Body of pancreas (tissue), 4 donors: Measurements from ENCODE around the gene NCR3LG1. TPM values are rescaled to one million over a fixed set of nuclear protein-coding genes. Genes with fewer than 3 reads are reported as not detected.

ENCODE experiments used
- ATAC-seq: fragments of 150-250 bp; one replicate; pipeline ENCODE4 v1.9.1; 2016
- DNase-seq, 4 donors: peaks; one replicate each; pipeline ENCODE4 v3.0.0-alpha.2; 2019
- H3K27ac ChIP-seq, 4 donors: fragments of 200-600 bp; sonication (generic); 1 replicate in 3 of 4; 2 replicates in 1 of 4; pipeline versions ENCODE4 v1.5.1 to v1.6.1; 2016 to 2019; ENCODE audit warnings: mild to moderate bottlenecking in 1 of 4, mixed read lengths in 1 of 4, moderate library complexity in 1 of 4
- H3K27me3 ChIP-seq, 2 donors: fragments of 200-600 bp; sonication (generic); one replicate each; pipeline ENCODE4 v1.6.0; 2016; ENCODE audit warnings: mild to moderate bottlenecking in 1 of 2
- H3K36me3 ChIP-seq, 2 donors: fragments of 200-600 bp; sonication (generic); replicated peaks in 1 of 2; 2 replicates each; pipeline ENCODE4 v1.5.1; 2016; ENCODE audit warnings: low read depth in 2 of 2; ENCODE audit not compliant: insufficient read depth in 1 of 2
- H3K4me1 ChIP-seq: fragments of 200-600 bp; sonication (generic); one replicate; pipeline ENCODE4 v1.6.0; 2016
- H3K4me3 ChIP-seq, 2 donors: fragments of 200-600 bp; sonication (generic); 1 replicate in 1 of 2; 2 replicates in 1 of 2; pipeline ENCODE4 v1.5.1; 2016 to 2019
- H3K9me3 ChIP-seq, 3 donors: fragments of 200-600 bp; sonication (generic); 1 replicate in 2 of 3; 2 replicates in 1 of 3; pipeline ENCODE4 v1.5.1; 2016
- CTCF ChIP-seq, 7 experiments: fragments of 450-650 bp in 4 of 7; fragments of 200-600 bp in 3 of 7; sonication (generic) in 3 of 7; IDR thresholded peaks; one replicate each; pipeline ENCODE4 v1.5.1; 2016 to 2019; ENCODE audit warnings: antibody characterized with exemption in 7 of 7
- POLR2A ChIP-seq, 3 donors: fragments of 450-650 bp; IDR thresholded peaks; one replicate each; pipeline ENCODE4 v1.6.1; 2016; ENCODE audit warnings: antibody characterized with exemption in 3 of 3, mild to moderate bottlenecking in 2 of 3
- WGBS, 2 donors: methylation state at CpG; one replicate each; pipeline ENCODE4 v1.1.5; 2017; 5-methylcytosine and 5-hydroxymethylcytosine counted together
- intact Hi-C: fragments of 100-400 bp; cut with DNase I; formaldehyde crosslinking; loops from one replicate; pipeline ENCODE4 v1.15.1; 2023
- total RNA-seq, 2 donors: library from RNA; depleted of rRNA; stranded (reverse); fragments of >200 nt; gene quantifications; one replicate each; pipeline ENCODE4 v1.1.0, GENCODE V29; 2016

NCR3LG1 gene
- total RNA-seq, 2 donors from 2014 or later, result under 0.01 to 2.6 TPM

- Histone ChIP-seq H3K9me3 (no peaks in the 10 kb centered on the region), H3K4me1 (peaks cover 19% of the 10 kb centered on the region), H3K27me3 (no peaks in the 10 kb centered on the region), H3K27ac (no peak overlapping the region), H3K36me3 (no peaks in the 10 kb centered on the region), H3K4me3 (no peak overlapping the region)
- DNase-seq (peak; percentile 24 to 51 (median 34)), ATAC-seq (no peak)
- TF ChIP-seq POLR2A (IDR thresholded peaks at IDR 0.05), result no peak
- TF ChIP-seq CTCF (IDR thresholded peaks at IDR 0.05), result peak in 1 of 7 experiments; percentile 7
- 81 to 82% methylated on average over 5 of the region's 5 CpGs for WGBS, 2 donors
- intact Hi-C loops, result no loop called here
Measured at GRCh38 chr11:17328871-17329494, 22.6 kb upstream of the NCR3LG1 start.

GRCh38 chr11:17331669-17332068 lies 19.9 kb upstream of the NCR3LG1 start:
- intact Hi-C loops, result no loop called here
- TF ChIP-seq POLR2A (IDR thresholded peaks at IDR 0.05), result no peak
- no peak for TF ChIP-seq CTCF (IDR thresholded peaks at IDR 0.05)
- H3K9me3 ChIP-seq, result no peaks in the 10 kb centered on the region
- H3K4me3 ChIP-seq, result no peak overlapping the region
- ATAC-seq, result peak; percentile 68
- peaks cover 19% of the 10 kb centered on the region for H3K4me1 ChIP-seq
- H3K27me3 ChIP-seq, result no peaks in the 10 kb centered on the region
- DNase-seq, result no peak
- H3K27ac ChIP-seq, result peak overlapping the region in 3 of 4 donors; percentile 44 to 77 (median 67)
- H3K36me3 ChIP-seq, result no peaks in the 10 kb centered on the region
- 26 to 35% methylated on average over 2 of the region's 2 CpGs for WGBS, 2 donors

GRCh38 chr11:17333799-17334586 lies 17.6 kb upstream of the NCR3LG1 start:
- no peak for TF ChIP-seq CTCF (IDR thresholded peaks at IDR 0.05)
- 85 to 93% methylated on average over 4 of the region's 4 CpGs for WGBS, 2 donors
- H3K4me3 ChIP-seq, result no peak overlapping the region
- ATAC-seq, result no peak
- no peaks in the 10 kb centered on the region for H3K9me3 ChIP-seq
- DNase-seq, result no peak
- no peaks in the 10 kb centered on the region for H3K27me3 ChIP-seq
- H3K4me1 ChIP-seq, result peaks cover 15% of the 10 kb centered on the region
- no peaks in the 10 kb centered on the region for H3K36me3 ChIP-seq
- H3K27ac ChIP-seq, result no peak overlapping the region
- intact Hi-C loops, result no loop called here

- H3K36me3 ChIP-seq, result no peaks in the 10 kb centered on the region
- no peak for DNase-seq
- no peak overlapping the region for H3K27ac ChIP-seq
- TF ChIP-seq POLR2A (IDR thresholded peaks at IDR 0.05) (no peak), CTCF (IDR thresholded peaks at IDR 0.05) (no peak)
- 95 to 100% methylated on average over 2 of the region's 2 CpGs for WGBS, 2 donors
- ATAC-seq, result no peak
- no peaks in the 10 kb centered on the region for H3K27me3 ChIP-seq
- no peak overlapping the region for H3K4me3 ChIP-seq
- intact Hi-C loops, result no loop called here
- H3K9me3 ChIP-seq, result no peaks in the 10 kb centered on the region
- no peaks in the 10 kb centered on the region for H3K4me1 ChIP-seq
Measured at GRCh38 chr11:17343257-17343656, 8.3 kb upstream of the NCR3LG1 start.
